T-helper 1 cell (primary cell): ENCODE measurements around the gene PRSS12.

ENCODE experiments used
- DNase-seq, 5 donors: peaks; one replicate each; pipeline ENCODE4 v3.0.0-alpha.2; 2012 to 2020

PRSS12 gene

DNA sequence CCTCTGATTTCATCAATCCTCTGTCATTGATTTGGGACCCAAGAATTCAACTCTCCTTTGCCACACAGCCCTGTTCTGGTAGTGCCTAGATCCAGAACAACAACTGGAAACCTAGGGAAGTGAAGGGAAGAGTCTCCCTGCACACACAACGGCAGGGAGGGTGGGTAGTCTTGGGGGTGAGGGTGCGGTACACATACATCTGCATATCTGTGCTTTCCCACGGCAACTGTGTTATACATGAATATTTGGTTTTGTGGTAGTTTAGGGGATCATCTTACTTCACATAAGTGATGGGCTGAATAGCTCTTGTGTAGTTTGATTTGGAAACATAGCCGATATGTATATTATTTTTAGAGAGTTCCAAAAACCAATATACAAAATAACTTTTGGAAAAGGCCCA, 3.3 kb upstream of the PRSS12 start:
- no peak for DNase-seq

DNA sequence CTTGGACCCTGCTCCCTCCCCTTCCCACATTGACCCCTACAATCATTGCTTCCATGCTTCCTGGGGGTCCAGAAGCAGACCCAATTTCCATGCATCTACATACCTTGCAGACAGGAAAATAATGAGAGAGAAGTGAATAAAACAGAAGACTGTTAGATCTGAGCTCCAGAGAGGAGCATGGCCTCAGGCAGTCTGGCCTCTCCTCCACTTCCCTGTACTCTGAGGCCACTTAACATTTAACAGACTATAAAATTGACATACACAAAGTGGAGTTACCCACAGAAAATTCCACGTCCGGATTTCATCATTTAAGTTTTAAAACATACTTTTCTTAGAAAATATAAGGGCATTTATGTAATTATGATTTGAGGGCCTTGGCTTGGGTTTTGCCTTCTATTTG, 2.1 kb upstream of the PRSS12 start:
- DNase-seq: no peak

DNA sequence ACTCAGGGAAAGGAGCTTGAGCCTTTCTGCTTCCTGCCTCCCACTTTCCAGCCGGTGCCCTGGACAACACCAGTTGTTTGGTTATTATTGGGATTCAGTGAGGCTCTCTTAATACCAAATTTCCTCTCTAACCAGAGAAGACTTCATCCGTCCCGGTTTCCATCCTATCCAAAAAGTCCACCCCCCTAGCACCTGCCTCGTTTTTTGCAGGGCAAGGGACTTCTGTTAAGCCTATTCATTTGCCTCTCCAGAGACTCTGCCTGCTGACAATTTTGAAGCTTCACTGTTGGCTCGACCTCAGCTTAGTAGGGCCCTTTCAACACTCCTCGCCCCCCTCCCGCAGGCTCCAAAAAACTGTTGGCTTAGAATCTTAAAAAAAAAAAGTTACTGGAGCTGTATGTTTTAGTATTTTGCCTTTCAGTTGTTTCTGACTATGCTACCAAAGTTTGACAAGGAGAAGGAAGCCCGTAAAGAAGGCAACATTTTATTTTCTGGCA, 779 bp upstream of the PRSS12 start:
- DNase-seq: no peak

DNA sequence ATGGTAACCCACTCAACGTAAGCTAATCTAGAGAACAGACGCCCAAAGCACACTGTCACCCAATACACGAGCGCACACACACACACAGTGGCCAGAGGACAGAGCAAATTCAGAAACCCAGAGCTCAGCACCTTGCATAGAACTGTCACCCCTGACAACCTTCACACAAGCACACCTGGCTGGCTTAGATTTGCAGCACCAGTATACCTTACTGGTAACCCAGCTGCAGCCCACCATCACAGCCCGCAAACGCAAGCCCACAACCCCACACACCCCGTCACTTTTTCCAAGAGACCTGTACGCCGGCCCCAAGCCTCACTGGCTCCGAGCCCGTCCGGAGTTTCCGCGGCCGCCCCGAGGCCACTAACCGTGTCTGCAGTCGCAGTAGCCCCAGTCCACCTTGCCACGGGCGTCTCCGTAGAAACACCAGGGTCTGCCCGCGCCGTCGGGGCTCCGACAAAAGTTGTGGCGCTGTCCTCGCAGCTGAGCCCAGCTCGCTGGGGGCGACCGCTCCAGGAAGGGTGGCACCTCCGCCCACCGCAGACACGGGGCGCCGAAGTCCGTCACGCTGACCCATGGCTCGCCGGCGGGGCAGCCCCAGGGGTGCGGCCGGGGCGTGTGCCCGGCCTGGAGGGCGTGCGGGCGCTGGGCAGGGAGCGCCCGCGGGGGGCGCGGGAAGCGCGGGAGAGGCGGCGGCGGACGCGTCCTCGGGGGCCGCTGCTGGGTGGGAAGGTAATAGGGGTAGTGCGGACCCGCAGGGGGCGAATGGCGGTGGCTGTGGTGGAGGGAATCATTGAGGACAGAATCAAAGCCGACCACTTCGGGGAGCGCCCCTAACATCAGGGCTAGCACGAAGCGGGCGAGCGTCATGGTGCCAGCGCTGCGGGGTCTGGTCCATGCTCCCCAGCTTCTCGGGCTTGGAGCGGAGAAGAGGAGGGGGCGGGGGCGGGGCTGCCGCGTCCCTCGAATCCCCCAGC, 664 bp downstream of the PRSS12 start:
- peak in 2 of 5 donors; percentile 1 to 15 for DNase-seq

DNA sequence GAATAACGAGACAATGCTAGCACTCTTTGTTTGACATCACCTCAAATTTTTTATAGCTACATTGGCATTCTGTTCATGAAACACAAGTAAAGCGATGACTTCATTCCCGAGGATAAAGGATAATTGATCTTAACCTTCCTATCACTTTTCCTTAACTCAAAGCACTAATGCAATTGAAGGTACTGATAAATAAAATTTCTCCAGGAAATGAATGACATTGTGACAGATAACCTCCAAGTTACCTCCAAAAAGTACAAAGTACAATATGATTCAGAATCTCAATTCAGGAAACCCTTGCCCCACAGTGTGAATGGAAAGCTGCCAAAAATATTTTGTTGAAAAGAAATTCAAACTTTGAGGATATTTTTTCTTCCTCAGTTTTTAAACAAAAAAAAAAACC, 1.8 kb downstream of the PRSS12 start:
- DNase-seq: no peak

DNA sequence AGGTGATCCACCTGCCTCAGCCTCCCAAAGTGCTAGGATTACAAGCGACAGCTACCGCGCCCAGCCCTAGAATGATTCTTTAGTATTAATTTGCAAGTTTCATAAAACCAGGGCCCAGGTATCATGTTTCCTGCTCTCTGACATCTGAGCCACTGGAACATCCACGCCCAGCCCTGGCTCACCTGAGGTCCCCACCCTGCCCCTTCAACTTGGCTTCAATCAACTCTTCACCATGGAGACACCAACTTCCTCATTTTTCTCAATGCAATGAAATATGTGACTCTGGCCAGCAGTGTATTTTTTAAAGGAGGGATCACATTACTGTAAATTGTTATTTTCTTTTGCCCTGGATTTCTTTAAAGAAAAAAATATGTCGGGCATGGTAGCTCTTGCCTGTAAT, 3.9 kb downstream of the PRSS12 start:
- DNase-seq: no peak

DNA sequence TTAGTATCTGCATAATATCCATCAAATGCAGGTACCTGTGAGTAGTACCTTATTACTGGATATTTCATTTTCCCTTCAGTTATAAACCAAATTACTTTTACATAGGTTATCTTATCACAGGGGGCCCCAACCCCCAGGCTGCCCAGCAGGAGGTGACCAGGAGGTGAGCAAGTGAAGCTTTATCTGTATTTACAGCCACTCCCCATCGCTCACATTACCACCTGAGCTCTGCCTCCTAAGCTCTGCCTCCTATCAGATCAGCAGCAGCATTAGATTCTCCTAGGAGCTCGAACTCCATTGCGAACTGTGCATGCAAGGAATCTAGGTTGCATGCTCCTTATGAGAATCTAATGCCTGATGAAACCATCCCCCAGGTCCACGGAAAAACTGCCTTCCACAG, 6.3 kb downstream of the PRSS12 start:
- DNase-seq: no peak

DNA sequence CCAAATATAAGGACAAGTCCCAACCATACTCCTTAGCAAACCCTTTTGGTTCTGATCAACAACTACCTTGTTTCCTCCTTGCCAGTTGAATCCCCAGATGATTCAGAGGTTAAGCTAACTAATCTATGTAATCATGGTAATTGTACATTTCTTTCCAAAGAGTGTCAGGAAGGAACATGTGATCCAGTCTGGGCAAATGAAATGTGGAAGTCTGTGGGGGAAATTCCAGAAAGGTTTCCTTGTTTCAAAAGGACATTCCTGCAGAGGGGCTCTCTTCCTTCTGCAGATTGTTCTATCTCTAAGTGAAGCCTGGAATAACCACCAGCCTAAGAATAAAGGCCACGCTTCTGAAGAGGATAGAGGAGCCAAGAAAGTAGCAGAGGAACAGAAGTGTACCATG, 7.0 kb downstream of the PRSS12 start:
- DNase-seq: no peak

DNA sequence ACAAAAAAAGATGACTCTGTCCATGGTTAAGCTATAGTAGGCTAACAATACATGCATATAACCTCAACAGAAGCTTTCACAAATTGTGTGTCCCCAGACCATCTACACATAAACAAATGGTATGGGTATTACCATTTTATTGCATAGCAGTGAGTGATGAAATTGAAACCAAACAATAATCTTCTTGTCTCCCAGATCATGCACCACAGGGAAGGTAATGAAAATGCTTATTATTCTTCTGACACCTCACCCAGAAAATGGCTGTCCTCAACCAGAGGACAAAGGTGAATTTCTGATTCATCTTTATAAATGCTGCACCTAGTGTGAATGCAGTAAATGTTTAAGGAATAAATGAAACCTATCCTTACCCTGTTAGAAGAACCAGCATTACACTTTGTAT, 8.0 kb downstream of the PRSS12 start:
- DNase-seq: no peak

DNA sequence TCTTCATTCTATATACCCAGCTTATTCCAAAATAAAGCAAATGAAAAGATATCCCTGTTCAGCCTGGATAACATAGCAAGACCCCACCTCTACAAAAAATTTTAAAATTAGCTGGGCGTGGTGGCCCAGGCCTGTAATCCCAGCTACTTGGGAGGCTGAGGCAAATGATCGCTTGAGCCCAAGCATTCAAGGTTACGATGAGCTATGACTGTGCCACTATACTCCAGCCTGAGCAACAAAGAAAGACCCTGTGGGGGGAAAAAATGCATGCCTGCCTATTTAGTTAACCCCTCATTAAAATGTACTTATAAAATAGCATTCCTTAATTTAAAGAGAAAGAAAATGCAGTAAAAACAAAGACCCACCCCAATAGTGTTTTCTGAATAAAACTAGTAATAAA, 9.3 kb downstream of the PRSS12 start:
- DNase-seq: no peak

DNA sequence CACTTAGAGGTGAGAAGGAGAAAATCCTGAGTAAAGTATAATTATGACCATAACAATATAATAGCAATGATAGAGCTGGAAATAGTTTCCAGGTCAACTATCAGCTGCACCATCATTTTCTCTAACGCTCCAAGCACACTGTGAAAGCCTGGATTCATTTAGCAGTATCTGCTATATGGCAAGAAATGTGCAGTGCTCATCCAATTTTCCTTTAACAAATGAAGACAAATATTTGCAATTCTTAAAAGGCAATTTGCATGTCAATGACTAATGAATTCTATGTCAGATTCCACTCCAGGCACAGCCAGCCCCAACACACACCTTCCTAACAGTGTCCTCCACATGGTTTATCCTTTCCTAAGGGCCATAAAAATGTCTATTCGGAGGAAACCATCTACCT, 12.7 kb downstream of the PRSS12 start:
- DNase-seq: no peak

DNA sequence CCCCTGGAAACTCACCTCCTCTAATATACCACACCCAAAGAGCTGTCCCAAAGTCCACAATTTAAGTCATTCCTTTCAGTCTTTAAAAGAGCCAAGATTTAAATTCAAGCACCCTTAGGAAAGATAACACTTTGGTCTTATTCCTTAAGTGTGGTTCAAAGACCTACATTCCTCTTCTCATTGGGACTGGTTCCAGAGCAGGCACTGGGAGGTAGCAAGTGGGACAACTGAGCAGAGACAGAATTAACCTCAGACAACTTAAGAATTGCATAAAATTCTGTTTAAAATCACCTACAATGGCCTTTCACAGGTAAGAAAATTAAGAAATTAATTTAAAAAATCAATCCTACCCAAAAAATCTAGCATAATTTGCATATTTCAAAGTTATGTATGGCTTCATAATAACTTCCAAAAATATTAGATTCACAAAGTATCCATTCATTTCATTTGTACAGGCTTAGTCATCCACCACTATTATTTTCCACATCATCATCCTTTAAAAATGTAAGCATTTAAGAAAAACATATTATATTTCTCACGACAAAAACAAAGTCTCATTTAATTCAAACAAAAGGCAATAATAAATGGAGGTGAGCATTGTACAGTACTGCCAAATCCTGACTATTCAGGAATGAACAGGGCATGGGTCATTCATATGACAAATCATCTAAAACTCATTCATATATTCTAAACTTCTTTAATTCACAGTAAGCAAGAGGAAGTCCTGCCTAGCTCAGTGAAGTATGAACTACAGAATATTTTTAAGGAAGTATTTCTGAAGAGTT, 13.6 kb downstream of the PRSS12 start:
- no peak for DNase-seq

DNA sequence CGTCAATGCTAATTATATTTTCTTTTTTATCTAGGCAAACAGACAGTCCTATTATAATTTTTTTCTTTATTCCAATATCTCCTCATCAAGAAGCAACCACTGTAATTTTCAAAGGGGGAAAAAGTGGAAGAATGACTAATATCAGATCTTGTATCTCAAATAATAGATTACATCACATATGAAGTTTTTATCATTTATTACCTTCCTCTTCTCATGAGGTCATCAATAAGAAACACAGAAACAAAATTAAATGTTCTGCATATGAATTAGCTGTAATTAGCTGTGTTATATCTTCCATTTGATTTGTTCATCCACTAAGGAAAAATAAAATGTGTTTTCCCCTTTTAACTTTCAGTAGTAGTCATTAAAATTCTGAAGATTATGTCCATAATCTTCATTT, 14.3 kb downstream of the PRSS12 start:
- DNase-seq: no peak

DNA sequence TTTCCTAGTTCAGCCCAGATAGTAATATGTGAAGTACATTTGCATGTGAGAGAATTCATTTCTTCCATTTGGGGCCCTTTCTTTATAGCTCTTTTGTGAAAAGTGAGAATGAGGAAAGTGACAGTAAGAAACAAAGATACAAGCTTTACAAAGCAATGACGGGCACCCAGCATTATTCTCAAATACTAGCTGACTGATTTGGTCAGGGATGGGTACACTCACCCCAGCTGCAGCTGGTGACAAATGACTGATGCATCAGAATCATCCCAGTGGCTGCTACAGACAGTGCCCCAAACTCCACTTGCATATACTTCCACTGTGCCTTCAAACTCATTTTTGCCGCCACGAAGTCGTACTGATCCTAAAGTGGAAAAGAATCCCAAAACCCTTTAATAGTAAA, 14.8 kb downstream of the PRSS12 start:
- DNase-seq: no peak

DNA sequence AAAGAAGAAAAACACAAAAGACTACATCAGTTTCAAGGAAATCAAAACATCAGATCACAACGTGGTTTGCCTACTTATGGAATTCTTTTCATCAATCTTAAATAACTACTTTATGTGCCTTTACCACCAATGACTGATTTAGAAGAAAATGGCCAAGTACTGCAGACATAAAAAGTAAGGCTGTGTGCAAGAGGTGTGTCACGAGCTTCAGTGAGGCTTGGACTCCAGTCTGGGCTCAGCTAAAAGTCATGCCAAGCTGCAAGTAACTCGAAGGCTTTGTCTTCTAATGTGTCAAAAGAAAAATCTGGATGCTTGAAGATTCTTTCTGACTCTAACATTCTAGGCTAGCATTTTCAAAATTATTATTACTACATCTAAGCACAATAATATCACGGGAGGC, 17.0 kb downstream of the PRSS12 start:
- DNase-seq: no peak

DNA sequence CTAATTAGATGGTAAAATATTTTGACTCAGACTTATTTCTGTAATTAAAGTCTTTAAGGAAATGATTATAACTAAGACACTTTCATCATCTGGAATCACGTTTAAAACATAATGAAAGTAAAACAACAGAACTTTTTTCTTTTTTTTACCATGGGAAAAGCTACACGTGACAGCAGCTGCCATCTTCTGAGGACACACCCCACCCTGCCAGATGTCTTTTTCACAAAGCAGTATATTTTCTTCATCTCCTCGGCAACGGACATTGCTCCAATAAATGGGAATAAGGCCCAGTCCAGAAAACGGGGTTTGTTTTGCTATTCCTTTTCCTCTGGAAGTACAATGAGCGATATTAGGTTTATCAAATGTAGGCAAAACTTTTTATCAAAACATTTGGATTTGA, 17.5 kb downstream of the PRSS12 start:
- no peak for DNase-seq

DNA sequence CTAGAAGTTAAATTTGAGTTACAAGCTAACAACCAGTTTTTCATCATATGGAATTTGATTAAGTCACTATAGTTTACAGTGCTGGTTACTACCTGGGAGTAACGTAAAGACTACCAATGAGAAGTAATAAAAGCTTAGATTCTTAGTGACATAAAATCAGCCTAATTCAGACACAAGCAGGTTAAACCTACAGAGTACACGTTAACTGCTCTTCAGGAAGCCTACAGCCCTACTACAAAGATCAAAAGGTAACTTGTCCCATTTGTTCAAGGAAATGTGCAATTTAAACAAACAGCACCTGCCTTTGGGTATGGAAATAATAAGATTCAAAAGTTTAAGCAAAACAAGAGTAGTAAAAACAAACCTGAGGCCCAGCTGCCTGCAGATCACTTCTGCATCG, 21.5 kb downstream of the PRSS12 start:
- DNase-seq: no peak

DNA sequence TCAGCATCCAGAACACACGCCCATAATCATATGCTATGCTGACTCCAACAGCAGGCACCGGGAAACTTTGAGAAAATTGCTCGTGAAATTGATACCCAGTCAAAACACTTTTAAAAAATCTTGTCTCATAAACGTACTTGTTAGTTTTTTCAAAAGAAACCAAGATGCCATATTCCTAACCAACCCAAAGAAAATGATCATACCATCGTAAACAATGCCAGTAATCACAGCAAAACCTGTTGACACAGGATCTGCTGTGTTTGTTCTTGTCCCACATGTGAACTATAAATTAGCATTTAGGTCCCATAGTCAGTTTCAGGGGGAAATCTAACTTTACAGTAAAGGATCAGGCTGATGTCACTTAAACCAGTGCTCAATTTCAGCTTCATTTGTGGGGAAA, 23.0 kb downstream of the PRSS12 start:
- DNase-seq: no peak

DNA sequence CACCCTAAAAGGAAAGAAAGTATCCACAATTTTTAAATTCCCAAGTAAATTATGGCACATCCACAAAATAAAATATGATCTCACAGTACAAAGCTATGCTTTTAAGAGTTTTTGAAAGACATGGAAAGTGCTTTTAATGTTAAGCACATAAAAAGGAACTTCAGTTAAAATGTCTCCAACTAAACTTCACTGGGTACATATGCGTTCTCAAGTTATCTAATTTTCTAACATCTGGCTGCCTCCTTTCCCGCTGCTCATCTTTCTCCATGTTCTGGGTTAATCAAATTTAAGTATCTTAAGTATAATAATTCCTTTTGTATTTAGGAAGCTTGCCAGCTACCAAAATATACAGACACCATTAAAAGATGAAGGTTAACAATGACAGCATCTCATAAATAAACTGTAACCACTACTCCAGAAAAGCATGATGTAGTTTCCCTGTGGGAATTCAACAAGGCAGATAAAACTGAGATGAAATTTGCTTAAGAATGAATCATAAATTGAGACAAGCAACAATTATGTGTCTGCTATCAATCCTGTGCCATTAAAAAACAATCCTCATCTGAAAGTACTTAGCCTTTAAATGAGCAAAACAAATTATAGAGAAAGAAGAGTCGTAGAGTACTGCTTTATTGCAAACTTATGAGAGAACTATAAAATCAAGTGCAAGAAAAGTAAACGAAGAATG, 25.1 kb downstream of the PRSS12 start:
- no peak for DNase-seq

DNA sequence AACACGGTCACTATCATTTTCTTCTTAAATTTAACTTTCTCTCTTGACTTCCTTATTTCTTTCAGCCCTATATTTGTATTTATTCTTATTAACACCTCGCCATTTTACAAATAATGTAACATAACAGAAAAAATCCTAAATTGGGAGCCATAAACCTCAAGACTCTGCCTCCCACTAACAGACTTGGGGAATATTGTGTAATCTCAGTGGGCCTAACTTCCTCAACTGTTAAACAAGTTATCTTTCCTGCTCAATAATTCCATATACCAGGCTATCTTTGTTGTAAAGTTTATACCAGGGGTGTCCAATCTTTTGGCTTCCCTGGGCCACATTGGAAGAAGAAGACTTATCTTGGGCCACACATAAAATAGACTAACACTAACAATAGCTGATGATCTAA, 26.2 kb downstream of the PRSS12 start:
- no peak for DNase-seq

DNA sequence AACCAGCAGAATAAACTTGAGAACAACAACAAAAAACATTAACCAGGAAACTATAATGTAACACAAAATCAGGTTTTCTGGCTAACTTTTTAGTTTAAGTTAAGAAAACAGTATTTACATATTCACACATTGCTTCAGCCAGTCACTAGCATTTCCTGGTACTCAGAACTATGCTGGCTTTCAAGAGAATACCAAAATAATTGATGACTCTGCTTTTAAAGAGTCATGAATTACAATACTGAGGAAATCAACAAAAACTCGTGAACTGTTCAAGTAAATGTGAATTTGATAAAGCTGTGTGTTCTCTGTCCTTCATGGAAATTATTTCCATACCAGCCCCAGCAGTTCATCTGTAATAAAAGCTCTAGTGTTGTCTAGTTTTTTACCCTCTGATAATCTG, 27.4 kb downstream of the PRSS12 start:
- DNase-seq: no peak

DNA sequence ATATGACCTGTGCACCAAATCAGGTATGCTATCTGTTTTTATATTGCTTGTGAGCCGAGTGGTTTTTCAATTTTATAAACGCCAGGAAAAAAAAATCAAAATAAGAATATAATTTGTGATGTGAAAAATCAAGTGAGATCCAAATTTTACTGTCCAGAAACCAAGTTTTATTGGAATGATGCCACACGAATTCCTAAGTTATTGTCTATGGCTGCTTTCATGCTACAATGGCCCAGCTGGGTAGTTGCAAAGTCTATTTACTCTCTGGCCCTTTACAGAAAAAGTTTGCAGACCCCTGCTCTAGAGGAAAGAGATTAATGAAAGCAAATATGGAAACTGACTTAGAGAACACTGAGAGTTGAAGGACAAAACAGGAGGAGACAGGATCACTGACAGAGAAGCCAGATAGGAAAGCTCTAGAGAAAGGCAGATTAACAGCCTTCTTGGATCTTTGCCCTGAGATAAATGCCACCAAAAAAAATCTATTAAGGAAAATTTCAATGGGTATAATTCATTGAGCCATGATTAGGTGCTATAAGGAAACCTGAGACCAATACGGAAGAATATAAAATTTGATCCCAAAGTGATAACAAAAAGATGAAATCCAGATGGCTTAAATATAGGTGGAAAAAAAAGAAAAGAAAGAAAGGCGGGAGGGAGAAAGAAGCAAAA, 29.8 kb downstream of the PRSS12 start:
- DNase-seq: no peak

DNA sequence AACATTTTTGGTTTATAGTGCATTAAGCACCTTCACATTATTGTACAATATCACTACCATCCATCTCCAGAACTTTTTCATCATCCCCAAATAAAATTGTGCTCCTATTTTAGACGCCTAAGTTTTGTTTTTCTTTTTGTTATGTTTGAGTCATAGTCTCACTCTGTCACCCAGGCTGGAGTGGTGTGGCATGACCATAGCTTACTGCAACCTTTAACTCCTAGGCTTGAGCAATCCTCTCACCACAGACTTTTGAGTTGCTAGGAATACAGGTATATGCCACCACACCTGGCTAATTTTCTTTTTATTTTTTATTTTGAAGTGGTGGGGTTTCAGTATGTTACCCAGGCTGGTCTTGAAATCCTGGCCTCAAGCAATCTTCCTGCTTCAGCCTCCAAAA, 33.9 kb downstream of the PRSS12 start:
- no peak for DNase-seq
